AG04450 (cell line): ENCODE measurements around the gene PAFAH1B1. TPM values are rescaled to one million over a fixed set of nuclear protein-coding genes. Genes with fewer than 3 reads are reported as not detected.
"Not testable (repeated sequence)": the region's sequence is repeated elsewhere in the genome, so short reads cannot be mapped to it uniquely, and the experiment has no call there.

ENCODE experiments used
- CTCF ChIA-PET: fragments of 300-600, 350-600 bp; formaldehyde crosslinking; extraction: SDS; loops from one replicate; lab custom pipeline; 2022; ENCODE audit warnings: antibody characterized with exemption, inconsistent platforms; lab: Charles Lee
- POLR2A ChIA-PET: fragments of 350-600 bp; formaldehyde crosslinking; extraction: SDS; loops from one replicate; lab custom pipeline; 2021; ENCODE audit warnings: antibody characterized with exemption, inconsistent platforms; lab: Yijun Ruan, JAX
- DNase-seq: peaks from one replicate; pipeline ENCODE4 v3.0.0-alpha.2; 2011; ENCODE audit warnings: low read depth, low spot score
- H3K27ac ChIP-seq: one replicate; pipeline ENCODE4 v1.5.1; 2012; ENCODE audit warnings: low read depth, low read length, control low read depth
- H3K27me3 ChIP-seq: one replicate; pipeline ENCODE4 v1.6.0; 2012; ENCODE audit warnings: low read length; ENCODE audit not compliant: control insufficient read depth, insufficient read depth
- H3K4me3 ChIP-seq: 2 replicates; pipeline ENCODE4 v1.5.1; 2011; ENCODE audit warnings: mild to moderate bottlenecking, low read depth, low read length, control low read depth
- H3K9me3 ChIP-seq: 2 replicates; pipeline ENCODE4 v1.5.1; 2012; ENCODE audit warnings: low read length; ENCODE audit not compliant: control insufficient read depth, insufficient read depth
- CTCF ChIP-seq: IDR thresholded peaks from 2 replicates; pipeline ENCODE4 v1.5.1; 2011; ENCODE audit warnings: low read depth, low read length, control low read depth, inconsistent platforms
- polyA plus RNA-seq: library from polyadenylated mRNA; depleted of rRNA; stranded (reverse); fragments of >200 nt; gene quantifications from 2 replicates; pipeline ENCODE4 v1.2.3, GENCODE V29; 2011

The PAFAH1B1 gene
- polyA plus RNA-seq, 1 experiment = 111 TPM

GRCh38 chr17:2624292-2624731, 30.9 kb downstream of the PAFAH1B1 start:
- Histone ChIP-seq H3K27ac (no peak overlapping the region), H3K9me3 (peaks cover 12% of the 10 kb centered on the region), H3K4me3 (no peak overlapping the region), H3K27me3 (no peaks in the 10 kb centered on the region)
- no peak for DNase-seq
- CTCF ChIA-PET = no interaction called here
- POLR2A ChIA-PET = no interaction called here
- no peak for TF ChIP-seq CTCF

- peaks cover 12% of the 10 kb centered on the region for H3K9me3 ChIP-seq
- DNase-seq, H3K27ac ChIP-seq, CTCF ChIA-PET, POLR2A ChIA-PET, H3K27me3 ChIP-seq, H3K4me3 ChIP-seq: not testable (repeated sequence)
Measured at GRCh38 chr17:2626626-2627219, 33.3 kb downstream of the PAFAH1B1 start.

GRCh38 chr17:2628922-2629321, 35.5 kb downstream of the PAFAH1B1 start:
- POLR2A ChIA-PET, H3K27me3 ChIP-seq, H3K4me3 ChIP-seq, CTCF ChIA-PET, DNase-seq, H3K9me3 ChIP-seq, H3K27ac ChIP-seq: not testable (repeated sequence)

- ChIA-PET CTCF (interaction anchor here (0.7 kb wide), 1 partner anchor 34 kb away, joined by 3 read pairs; no protein-coding TSS in a partner anchor), POLR2A (no interaction called here)
- no peak for DNase-seq
- H3K27ac ChIP-seq = no peak overlapping the region
- H3K27me3 ChIP-seq = no peaks in the 10 kb centered on the region
- no peak for TF ChIP-seq CTCF
- no peak overlapping the region for H3K4me3 ChIP-seq
- peaks cover 4% of the 10 kb centered on the region; the same call in 1 of the 2 replicates for H3K9me3 ChIP-seq
Measured at GRCh38 chr17:2631211-2631610, 37.8 kb downstream of the PAFAH1B1 start.

GRCh38 chr17:2634361-2634960, 41.0 kb downstream of the PAFAH1B1 start:
- Histone ChIP-seq H3K27ac (no peak overlapping the region), H3K9me3 (no peaks in the 10 kb centered on the region), H3K27me3 (no peaks in the 10 kb centered on the region), H3K4me3 (no peak overlapping the region)
- POLR2A ChIA-PET = no interaction called here
- CTCF ChIA-PET = no interaction called here
- TF ChIP-seq CTCF = no peak
- DNase-seq = no peak

- no peak overlapping the region for H3K27ac ChIP-seq
- no peak for DNase-seq
- H3K27me3 ChIP-seq = no peaks in the 10 kb centered on the region
- no peaks in the 10 kb centered on the region for H3K9me3 ChIP-seq
- no peak overlapping the region for H3K4me3 ChIP-seq
- POLR2A ChIA-PET = interaction anchor here (0.6 kb wide), 1 partner anchor 30 kb away, joined by 3 read pairs; no protein-coding TSS in a partner anchor
- CTCF ChIA-PET = no interaction called here
- TF ChIP-seq CTCF = no peak
Measured at GRCh38 chr17:2635241-2635640, 41.8 kb downstream of the PAFAH1B1 start.
